Calu3 (cell line): ENCODE data around the gene PEX12. TPM values are rescaled to one million over a fixed set of nuclear protein-coding genes. Genes with fewer than 3 reads are reported as not detected.

Source experiments
- BruUV-seq: library from RNA; stranded (reverse); fragments of 400-500 nt; replicated peaks from 2 replicates; lab custom pipeline; 2021; lab: Mats Ljungman, UMichigan
- CTCF ChIA-PET: fragments of 300-600 bp; sonication (Branson Sonifier 250); formaldehyde crosslinking; loops from one replicate; lab custom pipeline; 2022; ENCODE audit warnings: antibody characterized with exemption; lab: Charles Lee
- DNase-seq: peaks from one replicate; pipeline ENCODE4 v3.0.0; 2022
- H3K27ac Mint-ChIP-seq: one replicate; pipeline ENCODE4 v1.8.0; 2022; ENCODE audit warnings: mixed read lengths; ENCODE audit not compliant: unreplicated experiment
- H3K27me3 Mint-ChIP-seq: one replicate; pipeline ENCODE4 v1.8.0; 2022; ENCODE audit warnings: mixed read lengths; ENCODE audit not compliant: unreplicated experiment
- H3K36me3 Mint-ChIP-seq: one replicate; pipeline ENCODE4 v1.8.0; 2022; ENCODE audit warnings: mild to moderate bottlenecking, moderate library complexity, mixed read lengths; ENCODE audit not compliant: insufficient read depth, unreplicated experiment
- H3K4me1 Mint-ChIP-seq: one replicate; pipeline ENCODE4 v1.8.0; 2022; ENCODE audit warnings: mild to moderate bottlenecking, low read depth, mixed read lengths; ENCODE audit not compliant: unreplicated experiment
- H3K4me3 Mint-ChIP-seq: one replicate; pipeline ENCODE4 v1.8.0; 2022; ENCODE audit warnings: mild to moderate bottlenecking, low read depth, moderate library complexity, mixed read lengths; ENCODE audit not compliant: unreplicated experiment
- H3K9me3 Mint-ChIP-seq: one replicate; pipeline ENCODE4 v1.8.0; 2022; ENCODE audit warnings: low read depth, mixed read lengths; ENCODE audit not compliant: unreplicated experiment
- intact Hi-C: fragments of 100-400 bp; cut with micrococcal nuclease; formaldehyde crosslinking; loops from one replicate; pipeline ENCODE4 v1.10.0; 2022; ENCODE audit not compliant: unreplicated experiment
- total RNA-seq: library from RNA; stranded (reverse); gene quantifications from 2 replicates; pipeline ENCODE4 v1.2.3, GENCODE V29; 2022
- TF ChIP-seq, protein P1 (sequence below): fragments of 200-600 bp; IDR thresholded peaks from one replicate; pipeline ENCODE4 v1.8.0; 2022; ENCODE audit warnings: antibody characterized with exemption; ENCODE audit not compliant: unreplicated experiment

The PEX12 gene
- total RNA-seq, 1 experiment from 2014 or later, result 3.4 TPM

DNA sequence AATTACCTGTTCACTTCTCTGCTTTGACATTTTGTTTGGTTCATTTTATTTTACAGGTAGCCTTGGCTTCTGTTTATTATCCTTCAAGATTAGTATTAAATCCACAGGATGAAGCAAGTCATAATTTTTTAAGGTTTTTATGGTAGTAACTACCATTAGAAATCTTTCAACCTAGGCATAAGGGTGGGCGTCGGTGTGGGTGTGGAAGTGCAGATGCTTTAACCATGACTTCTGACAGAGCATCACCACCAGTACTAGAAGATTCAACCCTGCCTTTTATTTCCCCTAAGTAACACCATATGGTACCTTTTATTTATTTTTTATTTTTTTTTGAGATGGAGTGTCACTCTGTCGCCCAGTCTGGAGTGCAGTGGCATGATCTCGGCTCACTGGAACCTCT, 31.5 kb upstream of the PEX12 start:
- intact Hi-C loops, result no loop called here
- CTCF ChIA-PET, result interaction anchor here (0.7 kb wide), 1 partner anchor 349 kb away, joined by 3 read pairs; no protein-coding TSS in a partner anchor

DNA sequence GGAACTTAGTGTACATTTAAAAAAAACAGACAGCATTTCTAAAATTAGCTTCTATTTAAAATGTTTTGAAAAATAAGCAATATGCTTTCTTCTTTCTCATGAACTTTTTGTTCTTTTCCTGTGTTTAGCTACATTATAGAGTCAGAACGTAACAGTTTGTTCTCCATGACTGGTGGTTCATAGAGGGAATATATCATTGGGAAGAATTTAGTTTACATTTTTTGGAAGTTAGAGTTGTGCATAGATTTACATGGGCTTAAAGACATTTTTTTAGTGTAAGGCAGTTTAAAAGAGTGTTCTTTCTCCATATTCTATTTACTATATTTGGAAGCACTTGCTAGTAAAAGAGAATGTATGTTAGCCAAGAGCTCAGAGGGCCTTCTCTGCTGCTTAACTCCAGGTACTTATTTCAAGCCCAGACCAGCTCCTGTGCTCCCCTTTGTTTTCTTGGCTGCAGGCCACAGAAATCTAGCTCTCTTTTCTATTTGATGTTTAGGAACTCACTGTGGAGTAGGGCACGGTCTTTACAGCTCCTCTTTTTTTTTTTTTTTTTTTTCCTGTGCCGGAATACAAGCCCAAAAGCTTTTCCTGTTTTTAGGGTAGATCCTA, 29.0 kb upstream of the PEX12 start:
- Mint-ChIP-seq H3K27ac (no peak overlapping the region), H3K9me3 (no peaks in the 10 kb centered on the region), H3K36me3 (peaks cover 60% of the 10 kb centered on the region), H3K27me3 (no peaks in the 10 kb centered on the region), H3K4me3 (no peak overlapping the region), H3K4me1 (no peaks in the 10 kb centered on the region)
- DNase-seq, result no peak
- TF ChIP-seq, protein P1, sequence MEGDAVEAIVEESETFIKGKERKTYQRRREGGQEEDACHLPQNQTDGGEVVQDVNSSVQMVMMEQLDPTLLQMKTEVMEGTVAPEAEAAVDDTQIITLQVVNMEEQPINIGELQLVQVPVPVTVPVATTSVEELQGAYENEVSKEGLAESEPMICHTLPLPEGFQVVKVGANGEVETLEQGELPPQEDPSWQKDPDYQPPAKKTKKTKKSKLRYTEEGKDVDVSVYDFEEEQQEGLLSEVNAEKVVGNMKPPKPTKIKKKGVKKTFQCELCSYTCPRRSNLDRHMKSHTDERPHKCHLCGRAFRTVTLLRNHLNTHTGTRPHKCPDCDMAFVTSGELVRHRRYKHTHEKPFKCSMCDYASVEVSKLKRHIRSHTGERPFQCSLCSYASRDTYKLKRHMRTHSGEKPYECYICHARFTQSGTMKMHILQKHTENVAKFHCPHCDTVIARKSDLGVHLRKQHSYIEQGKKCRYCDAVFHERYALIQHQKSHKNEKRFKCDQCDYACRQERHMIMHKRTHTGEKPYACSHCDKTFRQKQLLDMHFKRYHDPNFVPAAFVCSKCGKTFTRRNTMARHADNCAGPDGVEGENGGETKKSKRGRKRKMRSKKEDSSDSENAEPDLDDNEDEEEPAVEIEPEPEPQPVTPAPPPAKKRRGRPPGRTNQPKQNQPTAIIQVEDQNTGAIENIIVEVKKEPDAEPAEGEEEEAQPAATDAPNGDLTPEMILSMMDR, result no peak
- no TSS peak for BruUV-seq
- CTCF ChIA-PET, result interaction anchor here (0.6 to 1.0 kb wide), 4 partner anchors 19 to 157 kb away, joined by 3 to 5 read pairs (median 4); no protein-coding TSS in a partner anchor
- intact Hi-C loops, result no loop called here

More for the DNA sequence above, 31.5 kb upstream of the PEX12 start:
- TF ChIP-seq, protein P1, result no peak
- Mint-ChIP-seq H3K4me1 (no peaks in the 10 kb centered on the region), H3K9me3 (no peaks in the 10 kb centered on the region), H3K27ac (no peak overlapping the region), H3K36me3 (peaks cover 48% of the 10 kb centered on the region), H3K27me3 (no peaks in the 10 kb centered on the region), H3K4me3 (no peak overlapping the region)
- no TSS peak for BruUV-seq
- no peak for DNase-seq

DNA sequence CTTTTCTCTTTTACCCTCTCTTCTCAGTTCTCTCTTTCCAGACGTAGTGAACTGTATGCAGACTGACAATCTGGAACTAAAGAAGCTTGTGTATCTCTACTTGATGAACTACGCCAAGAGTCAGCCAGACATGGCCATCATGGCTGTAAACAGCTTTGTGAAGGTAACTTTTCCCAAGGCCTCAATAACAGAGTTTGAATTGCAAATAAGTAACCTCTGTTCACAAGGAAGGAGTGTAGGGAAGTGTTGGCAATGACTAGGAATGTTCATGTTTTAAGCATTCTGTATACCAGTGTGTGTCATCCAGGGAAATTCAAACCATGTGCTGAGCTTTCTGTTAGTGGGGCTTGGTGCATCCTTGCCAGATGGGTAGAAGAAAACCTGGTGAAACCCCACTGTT, 27.3 kb upstream of the PEX12 start:
- intact Hi-C loops, result no loop called here
- H3K27me3 Mint-ChIP-seq, result no peaks in the 10 kb centered on the region
- no peak for DNase-seq
- H3K4me3 Mint-ChIP-seq, result no peak overlapping the region
- CTCF ChIA-PET, result no interaction called here
- TF ChIP-seq, protein P1, result no peak
- H3K27ac Mint-ChIP-seq, result no peak overlapping the region
- H3K4me1 Mint-ChIP-seq, result no peaks in the 10 kb centered on the region
- peaks cover 72% of the 10 kb centered on the region for H3K36me3 Mint-ChIP-seq
- BruUV-seq, result no TSS peak
- no peaks in the 10 kb centered on the region for H3K9me3 Mint-ChIP-seq

DNA sequence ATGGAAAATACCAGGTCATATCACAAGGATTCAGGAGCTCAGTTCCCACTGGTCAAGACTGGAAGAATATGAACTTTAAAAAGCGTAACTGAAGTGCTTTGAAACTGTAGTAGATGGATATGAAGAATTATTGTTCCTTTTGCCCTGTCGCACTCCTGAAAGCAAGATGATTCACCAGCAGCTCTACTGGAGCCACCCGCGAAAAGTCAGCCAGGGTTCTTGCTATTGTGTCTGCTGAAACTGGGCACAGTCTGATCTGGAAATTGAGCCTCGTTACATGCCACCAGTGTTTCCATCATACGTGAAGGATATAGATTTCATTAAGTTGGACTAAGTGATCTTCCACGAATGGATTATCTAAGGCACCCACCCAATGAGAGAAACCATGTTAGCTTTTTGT, 25.3 kb upstream of the PEX12 start:
- DNase-seq, result no peak
- no peak overlapping the region for H3K4me3 Mint-ChIP-seq
- peaks cover 68% of the 10 kb centered on the region for H3K36me3 Mint-ChIP-seq
- no TSS peak for BruUV-seq
- H3K27me3 Mint-ChIP-seq, result no peaks in the 10 kb centered on the region
- intact Hi-C loops, result no loop called here
- TF ChIP-seq, protein P1, result no peak
- no peak overlapping the region for H3K27ac Mint-ChIP-seq
- H3K4me1 Mint-ChIP-seq, result no peaks in the 10 kb centered on the region
- CTCF ChIA-PET, result no interaction called here
- H3K9me3 Mint-ChIP-seq, result no peaks in the 10 kb centered on the region
